Omental fat pad (tissue), 4 donors: Measurements from ENCODE around the gene WDR91. TPM values are rescaled to one million over a fixed set of nuclear protein-coding genes. Genes with fewer than 3 reads are reported as not detected.
A peak's percentile ranks its signal among the peaks of the same experiment; 100 is the strongest.

Experiments
- ATAC-seq: fragments of 150-250 bp; one replicate; pipeline ENCODE4 v1.9.1; 2016; ENCODE audit warnings: mild to moderate bottlenecking, moderate library complexity; ENCODE audit not compliant: low FRiP score
- DNase-seq: peaks from one replicate; pipeline ENCODE4 v3.0.0-alpha.2; 2019; ENCODE audit warnings: low spot score
- CTCF ChIP-seq, 3 donors: fragments of 450-650 bp; IDR thresholded peaks; one replicate each; pipeline ENCODE4 v1.5.1; 2016 to 2017; ENCODE audit warnings: antibody characterized with exemption in 3 of 3, mild to moderate bottlenecking in 3 of 3, moderate library complexity in 2 of 3
- total RNA-seq, 4 donors: library from RNA; depleted of rRNA; stranded (reverse); fragments of >200 nt; gene quantifications; one replicate each; pipeline ENCODE4 v1.1.0, GENCODE V29; 2016

The WDR91 gene
- total RNA-seq = 10 to 100 TPM in 3 of 4 donors, 1 to 10 TPM in 1; 9.8 to 51.9 (median 10.3) TPM

- peak; percentile 98 for ATAC-seq
- no peak for TF ChIP-seq CTCF (IDR thresholded peaks at IDR 0.05)
- peak; percentile 77 for DNase-seq
Measured at GRCh38 chr7:135211179-135211945, at the start of gene WDR91. Gene WDR91 (minus strand): TSS chr7:135211526. CDS start chr7:135211502, 24 bp downstream.

DNA sequence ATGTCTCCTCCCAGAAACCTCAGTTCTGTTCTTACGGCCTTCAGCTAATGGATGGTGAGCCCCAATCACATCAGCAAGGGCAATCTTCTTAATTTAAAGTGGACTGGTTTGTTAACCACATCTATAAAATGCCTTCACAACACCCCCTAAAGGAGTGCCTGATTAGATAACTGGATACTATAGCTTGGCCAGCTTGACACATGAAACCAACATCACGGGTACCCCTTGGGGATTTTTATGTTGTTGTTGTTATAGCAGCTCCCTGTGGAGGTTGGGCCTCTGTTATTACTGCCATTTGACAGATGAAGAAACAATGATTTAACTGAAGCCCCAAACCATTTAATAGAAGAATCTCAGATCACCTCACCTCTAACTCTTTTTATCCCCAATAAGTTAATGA lies 49.1 kb upstream of the WDR91 start:
- TF ChIP-seq CTCF (IDR thresholded peaks at IDR 0.05) = no peak
- ATAC-seq (no peak), DNase-seq (no peak)

GRCh38 chr7:135259702-135260101 lies 48.4 kb upstream of the WDR91 start:
- ATAC-seq (no peak), DNase-seq (no peak)
- no peak for TF ChIP-seq CTCF (IDR thresholded peaks at IDR 0.05)

DNA sequence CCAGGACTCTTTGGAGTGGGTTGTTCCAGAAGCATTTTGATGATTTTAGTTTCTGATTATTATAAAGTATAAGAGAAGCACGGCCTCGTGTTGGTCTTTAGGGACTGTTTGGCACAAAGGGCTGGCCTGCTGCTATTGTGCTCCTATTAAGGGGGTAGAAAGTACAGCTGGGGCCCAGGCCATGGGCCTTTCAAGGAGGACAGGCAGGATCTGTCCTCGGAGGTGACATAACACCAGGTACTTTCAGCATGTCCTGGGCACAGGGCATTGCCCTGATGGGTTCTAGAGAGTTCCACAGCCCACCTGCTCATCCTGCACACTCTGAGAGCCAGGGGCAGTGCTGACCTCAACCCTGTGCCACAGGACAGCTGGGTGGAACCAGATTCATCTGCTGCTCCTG lies 47.3 kb upstream of the WDR91 start:
- DNase-seq (no peak), ATAC-seq (no peak)
- TF ChIP-seq CTCF (IDR thresholded peaks at IDR 0.05) = no peak

DNA sequence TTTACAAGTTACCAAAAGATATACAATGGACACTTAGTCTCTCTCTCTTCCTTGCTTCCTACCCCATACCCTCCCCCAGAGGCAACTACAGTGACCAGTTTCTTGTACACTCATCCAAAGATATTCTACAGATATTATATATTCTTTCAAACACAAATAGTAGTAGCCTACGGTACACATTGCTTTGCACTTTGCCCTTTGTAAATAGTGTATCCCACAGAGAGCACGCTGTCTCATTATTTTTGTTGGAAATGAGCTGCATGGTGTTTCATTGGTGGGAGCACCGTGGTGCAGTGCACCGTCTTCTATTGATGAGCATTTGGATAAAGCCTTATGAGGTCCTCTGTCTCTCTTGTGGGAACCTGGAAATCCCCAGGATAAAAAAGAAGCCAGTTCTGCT lies 46.5 kb upstream of the WDR91 start:
- TF ChIP-seq CTCF (IDR thresholded peaks at IDR 0.05) = no peak
- no peak for DNase-seq
- no peak for ATAC-seq

DNA sequence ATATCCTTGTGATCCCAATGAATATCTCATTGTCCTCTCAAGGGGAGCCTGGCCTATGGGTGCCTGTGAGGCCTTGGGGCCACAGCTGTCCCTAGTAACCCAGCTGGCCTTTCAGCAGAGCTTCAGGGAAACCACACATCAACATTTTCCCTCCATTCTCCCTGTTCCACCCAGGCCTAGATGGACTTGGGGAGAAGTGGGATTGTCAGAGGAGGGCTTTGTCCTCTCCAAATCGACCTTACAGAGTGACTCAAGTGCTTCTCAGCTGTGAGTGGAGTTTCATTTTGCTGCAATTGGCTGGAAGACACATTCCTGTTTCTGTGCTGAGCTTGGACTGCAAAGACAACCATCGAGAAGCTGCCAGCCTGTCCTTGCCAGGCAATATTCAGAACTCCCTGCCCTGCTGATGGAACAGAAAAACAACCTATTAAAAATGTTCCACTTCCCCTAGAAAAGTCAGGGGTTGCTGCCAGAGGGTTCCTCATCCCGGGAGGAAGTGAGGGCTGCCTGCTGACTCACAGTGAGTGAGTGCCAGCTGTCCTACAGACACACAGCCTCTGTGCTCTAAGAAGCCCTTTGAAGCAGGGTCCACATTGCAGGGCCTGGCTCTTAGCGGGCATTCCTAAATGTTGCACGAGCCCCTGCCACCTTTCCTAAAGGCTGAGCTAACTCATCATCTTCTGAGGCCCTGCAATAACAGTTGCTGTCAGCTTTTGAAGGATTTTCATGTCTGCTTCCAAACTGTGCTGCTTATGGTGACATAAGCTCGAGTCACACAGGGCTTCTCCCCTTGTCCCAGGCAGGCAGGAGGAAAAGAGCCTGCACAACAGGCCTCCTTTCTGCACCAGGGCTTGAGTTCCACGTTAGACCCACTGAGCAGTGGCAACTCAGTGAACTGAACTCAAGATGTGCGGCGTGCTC lies 42.8 kb upstream of the WDR91 start:
- TF ChIP-seq CTCF (IDR thresholded peaks at IDR 0.05) = no peak
- DNase-seq = peak; percentile 32
- ATAC-seq = peak; percentile 87
